Tibial nerve (tissue), 4 donors: ENCODE results near the gene THRA. TPM values are rescaled to one million over a fixed set of nuclear protein-coding genes. Genes with fewer than 3 reads are reported as not detected.
A peak's percentile ranks its signal among the peaks of the same experiment; 100 is the strongest.

ENCODE experiments used
- DNase-seq, 2 donors: peaks; one replicate each; pipeline ENCODE4 v3.0.0-alpha.2; 2019; ENCODE audit warnings: low spot score in 2 of 2
- H3K27ac ChIP-seq, 4 donors: fragments of 200-600 bp; sonication (generic) in 3 of 4; one replicate each; pipeline ENCODE4 v1.5.1; 2017 to 2019; ENCODE audit warnings: mild to moderate bottlenecking in 1 of 4
- H3K27me3 ChIP-seq, 2 donors: fragments of 200-600 bp; sonication (generic) in 1 of 2; one replicate each; pipeline versions ENCODE4 v1.5.1 to v1.6.0; 2017 to 2019
- H3K36me3 ChIP-seq, 3 donors: fragments of 200-600 bp; sonication (generic); one replicate each; pipeline ENCODE4 v1.5.1; 2018 to 2019
- H3K4me1 ChIP-seq, 4 donors: fragments of 200-600 bp; sonication (generic) in 3 of 4; one replicate each; pipeline ENCODE4 v1.5.1; 2017 to 2019
- H3K4me3 ChIP-seq, 4 donors: fragments of 200-600 bp; sonication (generic) in 3 of 4; one replicate each; pipeline ENCODE4 v1.5.1; 2017 to 2019; ENCODE audit warnings: mild to moderate bottlenecking in 1 of 4, moderate library complexity in 1 of 4
- H3K9me3 ChIP-seq, 4 donors: fragments of 200-600 bp; sonication (generic) in 3 of 4; one replicate each; pipeline ENCODE4 v1.5.1; 2017 to 2019
- EP300 ChIP-seq, 2 donors: sonication (generic); formaldehyde crosslinking; IDR thresholded peaks; one replicate each; pipeline ENCODE4 v1.6.1; 2017; ENCODE audit warnings: antibody characterized with exemption in 2 of 2, mild to moderate bottlenecking in 1 of 2
- POLR2A ChIP-seq, 2 donors: fragments of 450-650 bp; IDR thresholded peaks; one replicate each; pipeline ENCODE4 v1.6.1; 2017; ENCODE audit warnings: antibody characterized with exemption in 2 of 2, mild to moderate bottlenecking in 2 of 2, moderate library complexity in 2 of 2
- WGBS, 2 donors: methylation state at CpG; one replicate each; pipeline ENCODE4 v1.1.5; 2018; 5-methylcytosine and 5-hydroxymethylcytosine counted together
- total RNA-seq, 4 donors: library from RNA; depleted of rRNA; stranded (reverse); fragments of >200 nt; gene quantifications; one replicate each; pipeline ENCODE4 v1.1.0, GENCODE V29; 2016
- TF ChIP-seq, protein P1 (sequence below), 5 experiments: fragments of 200-600 bp in 3 of 5; fragments of 450-650 bp in 2 of 5; sonication (generic) in 3 of 5; IDR thresholded peaks; one replicate each; pipeline ENCODE4 v1.5.1; 2016 to 2019; ENCODE audit warnings: antibody characterized with exemption in 5 of 5, mild to moderate bottlenecking in 3 of 5, moderate library complexity in 2 of 5

The THRA gene
- total RNA-seq, 4 donors from 2014 or later = 65.4 to 86.1 (median 78.4) TPM

DNA sequence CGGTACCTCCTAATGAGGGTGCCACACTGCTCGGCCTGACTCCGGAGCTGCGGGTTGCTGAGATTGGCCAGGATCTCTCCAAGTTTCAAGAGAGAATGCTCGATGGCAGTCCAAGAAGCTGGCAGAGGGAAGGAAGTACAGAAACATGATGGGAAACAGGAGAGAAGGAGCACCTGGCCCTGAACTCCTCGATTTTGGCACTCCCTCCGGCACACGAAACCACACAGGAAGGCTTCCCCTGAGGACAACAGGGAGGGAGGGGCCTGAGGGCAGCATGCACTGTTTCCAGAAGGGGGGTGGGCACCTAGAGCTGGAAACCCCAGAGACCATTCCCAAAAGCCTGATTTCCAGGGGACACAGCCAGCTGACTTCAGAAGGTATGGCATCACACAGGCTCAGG lies 29.4 kb upstream of the THRA start:
- Histone ChIP-seq H3K27me3 (no peaks in the 10 kb centered on the region), H3K4me3 (no peak overlapping the region), H3K36me3 (peaks cover 5 to 87% (median 35%) of the 10 kb centered on the region in 3 donors), H3K4me1 (peaks cover 0 to 4% (median under 1%) of the 10 kb centered on the region in 4 donors), H3K27ac (no peak overlapping the region), H3K9me3 (no peaks in the 10 kb centered on the region)
- TF ChIP-seq EP300 (IDR thresholded peaks at IDR 0.05) = no peak
- TF ChIP-seq POLR2A (IDR thresholded peaks at IDR 0.05) = no peak
- TF ChIP-seq, protein P1, sequence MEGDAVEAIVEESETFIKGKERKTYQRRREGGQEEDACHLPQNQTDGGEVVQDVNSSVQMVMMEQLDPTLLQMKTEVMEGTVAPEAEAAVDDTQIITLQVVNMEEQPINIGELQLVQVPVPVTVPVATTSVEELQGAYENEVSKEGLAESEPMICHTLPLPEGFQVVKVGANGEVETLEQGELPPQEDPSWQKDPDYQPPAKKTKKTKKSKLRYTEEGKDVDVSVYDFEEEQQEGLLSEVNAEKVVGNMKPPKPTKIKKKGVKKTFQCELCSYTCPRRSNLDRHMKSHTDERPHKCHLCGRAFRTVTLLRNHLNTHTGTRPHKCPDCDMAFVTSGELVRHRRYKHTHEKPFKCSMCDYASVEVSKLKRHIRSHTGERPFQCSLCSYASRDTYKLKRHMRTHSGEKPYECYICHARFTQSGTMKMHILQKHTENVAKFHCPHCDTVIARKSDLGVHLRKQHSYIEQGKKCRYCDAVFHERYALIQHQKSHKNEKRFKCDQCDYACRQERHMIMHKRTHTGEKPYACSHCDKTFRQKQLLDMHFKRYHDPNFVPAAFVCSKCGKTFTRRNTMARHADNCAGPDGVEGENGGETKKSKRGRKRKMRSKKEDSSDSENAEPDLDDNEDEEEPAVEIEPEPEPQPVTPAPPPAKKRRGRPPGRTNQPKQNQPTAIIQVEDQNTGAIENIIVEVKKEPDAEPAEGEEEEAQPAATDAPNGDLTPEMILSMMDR (IDR thresholded peaks at IDR 0.05) = no peak
- 76 to 83% methylated on average over 8 of the region's 8 CpGs for WGBS, 2 donors
- no peak for DNase-seq

DNA sequence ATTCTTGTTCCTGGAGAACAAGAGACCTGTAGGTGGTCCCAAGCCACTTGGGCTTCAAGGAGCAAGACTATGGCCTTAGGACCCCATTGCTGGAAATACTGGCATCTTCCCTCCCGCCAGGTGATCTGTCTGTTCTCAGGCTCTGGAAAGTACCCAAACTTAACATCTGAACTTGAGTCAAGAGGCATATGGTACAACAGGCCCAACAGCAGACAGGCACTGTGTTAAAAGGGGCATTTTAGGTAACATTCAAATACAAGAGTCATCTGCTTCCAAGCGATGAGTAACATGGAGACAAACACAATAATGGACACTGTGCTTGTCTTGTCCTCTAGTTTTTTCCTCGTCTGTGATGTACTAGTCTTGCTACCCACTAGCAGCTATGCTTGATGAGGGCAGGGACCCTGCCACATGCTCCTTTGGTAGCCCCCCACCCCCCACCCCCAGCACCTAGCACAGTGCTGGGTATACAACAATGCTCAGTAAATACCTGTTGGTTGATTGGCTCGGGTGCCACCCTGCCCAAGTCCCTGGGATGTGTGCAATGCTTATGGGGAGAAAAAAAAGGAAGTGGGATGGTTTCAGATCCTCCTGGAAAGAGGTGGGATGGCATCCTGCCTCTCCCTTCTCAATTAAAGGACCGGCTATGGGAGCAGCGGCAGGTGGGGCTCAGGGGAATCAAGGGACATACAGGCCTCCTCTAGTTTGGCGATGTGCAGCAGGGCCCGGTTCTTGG lies 28.2 kb upstream of the THRA start:
- H3K4me1 ChIP-seq = peaks cover 0 to 16% (median 6%) of the 10 kb centered on the region in 4 donors

DNA sequence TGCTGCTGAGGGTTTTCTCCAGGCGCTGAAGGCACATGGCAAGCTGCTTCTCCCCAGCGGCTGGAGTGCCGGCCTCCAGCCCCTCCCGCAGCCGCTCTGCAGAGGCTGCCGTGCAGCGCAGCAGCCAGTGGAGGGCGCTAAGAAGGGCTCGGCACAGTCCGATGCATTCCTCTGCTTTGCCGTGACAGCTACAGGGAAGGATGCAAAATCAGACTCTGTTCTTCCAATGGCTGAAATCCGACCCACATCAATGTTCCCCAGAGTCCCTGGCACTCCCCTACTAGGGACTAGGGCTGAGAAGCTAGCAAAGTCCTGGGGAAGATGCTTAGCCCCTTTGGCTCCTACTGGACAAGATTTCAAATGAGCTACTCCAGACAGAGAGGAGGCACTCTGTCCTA lies 27.6 kb upstream of the THRA start:
- no peak for DNase-seq
- Histone ChIP-seq H3K4me3 (no peak overlapping the region), H3K4me1 (peaks cover 0 to 17% (median 6%) of the 10 kb centered on the region in 4 donors), H3K27me3 (no peaks in the 10 kb centered on the region), H3K27ac (no peak overlapping the region), H3K9me3 (no peaks in the 10 kb centered on the region), H3K36me3 (peaks cover 5 to 69% (median 20%) of the 10 kb centered on the region in 3 donors)
- 17 to 35% methylated on average over 2 to 11 of the region's 12 CpGs for WGBS, 2 donors
- TF ChIP-seq, protein P1 (IDR thresholded peaks at IDR 0.05) = peak in 3 of 5 experiments; percentile 15 to 21 (median 17)
- TF ChIP-seq POLR2A (IDR thresholded peaks at IDR 0.05) (no peak), EP300 (IDR thresholded peaks at IDR 0.05) (no peak)

More for the DNA sequence above, 28.2 kb upstream of the THRA start:
- no peaks in the 10 kb centered on the region for H3K9me3 ChIP-seq
- no peak overlapping the region for H3K27ac ChIP-seq
- TF ChIP-seq, protein P1 (IDR thresholded peaks at IDR 0.05) = no peak
- no peaks in the 10 kb centered on the region for H3K27me3 ChIP-seq
- no peak for DNase-seq
- H3K36me3 ChIP-seq = peaks cover 5 to 74% (median 24%) of the 10 kb centered on the region in 3 donors
- 77 to 81% methylated on average over 6 to 8 of the region's 8 CpGs for WGBS, 2 donors
- H3K4me3 ChIP-seq = no peak overlapping the region

DNA sequence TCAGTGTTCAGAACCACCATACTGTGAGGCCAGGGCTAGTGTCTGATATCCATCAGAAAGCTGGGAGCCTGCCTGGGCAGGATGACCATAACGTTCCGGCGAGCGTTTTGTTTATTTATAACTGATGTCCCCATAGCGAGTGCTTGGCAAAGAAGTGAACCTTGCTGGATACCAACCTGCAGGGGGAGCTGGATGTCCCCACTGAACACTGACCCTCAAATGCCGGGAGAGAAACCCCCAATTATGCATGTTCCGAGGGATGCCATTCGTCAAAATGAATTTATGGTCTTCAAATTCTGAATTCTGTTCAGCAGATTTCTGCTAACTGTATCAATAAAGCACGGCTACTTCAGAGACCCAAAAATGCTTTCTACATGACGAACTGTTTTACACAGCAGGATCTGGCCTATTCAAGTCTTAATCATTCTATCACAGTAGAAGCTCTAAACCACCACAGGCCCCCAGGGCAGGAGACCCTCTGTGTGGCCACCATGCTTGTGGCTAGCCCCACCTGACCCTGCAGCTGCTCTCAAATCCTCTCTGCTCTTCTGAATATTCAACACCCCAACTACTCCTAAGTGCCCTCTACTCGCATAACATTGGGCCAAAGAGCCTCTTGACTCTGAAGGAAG lies 23.8 kb upstream of the THRA start:
- Histone ChIP-seq H3K36me3 (peaks cover 0 to 49% (median 3%) of the 10 kb centered on the region in 3 donors), H3K27ac (peak overlapping the region; percentile 53 to 90 (median 72)), H3K4me3 (no peak overlapping the region), H3K4me1 (peaks cover 0 to 17% (median 6%) of the 10 kb centered on the region in 4 donors), H3K27me3 (no peaks in the 10 kb centered on the region), H3K9me3 (no peaks in the 10 kb centered on the region)
- TF ChIP-seq, protein P1 (IDR thresholded peaks at IDR 0.05) = peak; percentile 54 to 85 (median 71)
- no peak for TF ChIP-seq POLR2A (IDR thresholded peaks at IDR 0.05)
- TF ChIP-seq EP300 (IDR thresholded peaks at IDR 0.05) = peak; percentile 29 to 63
- DNase-seq = peak; percentile 61 to 77
- 15 to 23% methylated on average over 11 of the region's 11 CpGs for WGBS, 2 donors

DNA sequence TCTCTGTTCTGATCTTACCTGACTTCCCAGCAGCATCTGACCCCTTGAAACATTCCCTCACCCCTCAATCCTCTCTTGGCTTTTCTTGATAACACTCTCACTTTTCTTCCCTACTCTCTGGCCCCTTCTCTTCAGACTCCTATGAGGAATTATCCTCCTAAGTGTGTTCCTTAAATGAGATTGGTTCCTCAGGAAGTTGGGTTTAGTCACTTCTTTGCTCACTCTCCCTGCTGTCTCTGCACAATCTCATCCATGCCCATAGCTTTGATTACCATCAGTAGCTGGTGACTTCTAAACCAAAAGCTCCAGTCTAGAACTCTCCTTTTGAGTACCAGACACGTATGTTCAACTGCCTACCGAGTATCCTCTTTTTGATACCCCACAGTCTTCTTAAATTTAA lies 21.6 kb upstream of the THRA start:
- Histone ChIP-seq H3K27me3 (no peaks in the 10 kb centered on the region), H3K27ac (no peak overlapping the region), H3K4me1 (peaks cover 0 to 17% (median 6%) of the 10 kb centered on the region in 4 donors), H3K4me3 (no peak overlapping the region), H3K36me3 (peaks cover 0 to 47% (median 0%) of the 10 kb centered on the region in 3 donors), H3K9me3 (no peaks in the 10 kb centered on the region)
- DNase-seq = no peak
- TF ChIP-seq EP300 (IDR thresholded peaks at IDR 0.05) (no peak), POLR2A (IDR thresholded peaks at IDR 0.05) (no peak)
- TF ChIP-seq, protein P1 (IDR thresholded peaks at IDR 0.05) = no peak
- WGBS, 2 donors = 87 to 92% methylated on average over 2 of the region's 2 CpGs
